ENCODE data around the gene ZNF516.

ZNF516 gene

DNA sequence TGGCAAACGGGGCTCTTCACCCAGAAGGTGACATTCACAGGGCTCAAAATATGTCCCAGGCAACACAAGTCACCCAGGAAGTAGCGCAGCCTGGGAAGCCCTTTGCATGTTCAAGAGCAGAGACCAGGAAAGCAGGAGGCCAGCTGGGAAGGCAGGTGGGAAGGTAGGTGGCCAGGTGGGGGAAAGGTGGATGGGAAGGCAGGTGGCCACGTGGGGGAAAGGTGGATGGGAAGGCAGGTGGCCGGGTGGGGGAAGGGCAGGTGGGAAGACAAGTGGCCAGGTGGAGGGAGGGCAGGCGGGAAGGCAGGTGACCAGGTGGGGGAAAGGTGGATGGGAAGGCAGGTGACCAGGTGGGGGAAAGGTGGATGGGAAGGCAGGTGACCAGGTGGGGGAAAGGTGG, 102.7 kb downstream of the ZNF516 start:
- DNase-seq: peak; percentile 16

DNA sequence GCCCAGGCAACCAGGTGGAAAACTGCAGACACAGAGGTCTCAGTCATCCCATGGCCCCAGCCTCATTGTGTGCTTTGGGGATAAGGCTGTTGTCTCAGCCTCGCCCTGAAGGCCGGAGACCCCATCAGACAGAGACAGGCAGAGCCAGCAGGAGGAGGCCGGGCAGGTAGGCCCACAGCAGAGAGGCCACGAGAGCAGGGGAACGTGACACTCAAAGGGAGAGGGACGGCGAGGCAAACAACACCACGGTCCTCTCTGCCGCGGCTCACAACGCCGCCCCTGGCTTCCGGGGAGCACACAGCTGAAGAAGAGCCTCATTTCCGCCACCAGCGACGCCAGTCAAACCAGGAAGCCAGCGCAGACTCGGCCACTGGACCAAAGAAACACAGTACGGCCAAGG, 103.3 kb downstream of the ZNF516 start:
- peak; percentile 27 for DNase-seq

DNA sequence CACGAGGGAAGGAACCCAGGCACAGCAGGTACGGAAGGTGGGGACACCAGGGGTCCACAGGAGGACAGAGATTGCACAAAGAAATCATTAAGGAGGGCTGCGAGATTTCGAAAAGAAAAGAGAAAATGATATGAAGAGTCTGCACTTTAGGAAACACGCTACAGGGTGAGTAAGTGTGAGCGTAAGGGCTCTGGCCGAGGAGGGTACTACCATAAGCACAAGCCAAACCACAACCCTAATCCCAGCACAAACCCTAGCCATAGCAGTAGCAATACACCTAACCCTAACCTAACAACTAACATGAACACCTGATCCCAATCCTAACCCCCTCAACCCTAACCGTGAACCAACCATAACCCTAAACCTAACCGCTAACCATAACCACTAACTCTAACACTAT, 104.0 kb downstream of the ZNF516 start:
- DNase-seq: peak; percentile 10

DNA sequence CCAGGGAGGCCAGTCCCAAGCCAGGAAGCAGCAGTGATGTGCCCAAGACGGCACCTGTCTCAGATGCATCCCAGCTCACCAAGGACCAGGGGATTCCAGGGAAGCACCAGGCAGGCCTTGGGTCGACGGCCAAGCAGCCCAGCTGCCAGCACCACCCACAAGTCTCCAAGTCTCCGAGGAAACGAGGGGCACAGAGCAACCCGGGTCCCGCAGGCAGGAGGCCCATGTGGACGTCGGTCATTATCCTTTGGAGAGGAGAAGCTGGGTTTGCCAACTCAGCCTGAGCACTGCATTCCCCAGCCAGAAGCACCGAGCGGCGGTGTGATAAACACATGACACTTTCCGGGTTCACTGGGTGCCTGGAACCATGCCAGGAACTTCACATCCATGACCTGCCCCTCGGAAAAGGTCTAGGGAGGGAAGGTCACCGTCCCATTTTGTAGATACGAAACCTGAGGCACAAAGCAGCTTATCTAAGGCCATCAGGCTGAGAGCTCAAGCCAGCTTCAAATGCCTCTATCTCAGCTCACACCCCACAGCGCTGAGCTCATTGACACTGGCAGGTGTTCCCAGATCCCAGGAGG, 104.5 kb downstream of the ZNF516 start:
- DNase-seq: peak; percentile 35

DNA sequence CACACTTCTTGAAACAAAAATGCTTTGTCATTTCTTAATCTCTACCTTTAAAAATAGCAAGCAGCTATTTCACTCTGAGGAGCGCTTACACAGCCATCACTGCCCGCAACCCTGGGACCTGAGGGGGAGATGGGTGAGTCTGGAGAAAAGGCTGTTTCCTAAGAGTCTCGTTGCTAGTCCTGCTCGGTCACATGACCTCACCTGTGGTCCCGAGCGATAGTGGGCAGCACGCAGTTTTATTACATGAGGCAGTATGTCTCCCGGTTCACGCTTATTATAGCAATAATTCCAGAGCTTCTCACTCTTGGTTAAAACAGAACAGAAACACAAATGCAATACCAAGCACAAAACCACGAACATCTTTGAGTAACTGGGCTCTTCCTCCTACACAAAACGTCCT, 105.3 kb downstream of the ZNF516 start:
- DNase-seq: peak; percentile 6

DNA sequence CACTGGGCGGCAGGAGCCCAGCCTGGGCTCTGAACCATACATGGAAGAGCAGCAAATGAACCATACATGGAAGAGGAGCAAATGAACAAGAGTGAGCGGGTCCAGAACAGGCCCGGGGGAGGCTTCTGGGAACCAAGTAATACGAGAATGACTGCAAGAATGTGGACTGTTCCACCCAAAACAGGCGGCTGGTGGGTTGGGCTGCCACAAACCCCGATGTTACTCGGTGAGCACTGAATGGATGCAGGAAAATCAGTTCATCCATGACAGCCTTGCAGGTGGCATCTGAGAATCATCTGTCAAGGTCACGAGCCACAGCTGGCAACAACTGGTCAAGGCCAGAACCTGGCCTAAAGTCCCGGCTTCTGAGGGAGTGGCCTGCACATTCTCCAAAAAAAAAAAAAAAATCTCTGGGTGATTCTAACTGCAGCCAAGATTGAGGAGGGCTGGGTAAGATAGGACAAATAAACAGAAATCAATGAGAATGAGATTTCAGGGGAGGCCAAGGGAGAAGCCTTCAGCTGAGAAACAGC, 106.1 kb downstream of the ZNF516 start:
- DNase-seq: peak; percentile 41

DNA sequence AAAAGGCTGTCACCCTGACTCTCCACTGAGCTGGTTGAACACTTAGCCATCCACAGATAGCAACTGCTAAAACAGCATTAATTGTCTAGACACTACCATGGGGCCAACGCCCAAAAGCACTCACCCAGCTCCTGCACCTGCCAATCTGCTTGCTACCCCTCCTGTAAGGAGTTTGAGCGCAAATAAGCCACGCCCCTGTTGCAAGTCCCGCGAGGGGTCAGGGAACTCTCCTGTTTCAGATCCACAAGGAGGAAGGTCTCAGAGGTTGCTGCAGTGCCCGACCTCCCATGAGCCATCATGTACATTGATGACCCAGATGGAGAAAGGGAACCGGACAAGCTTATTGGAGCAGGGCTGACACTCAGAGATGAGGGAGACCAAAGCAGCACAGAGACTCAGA, 106.8 kb downstream of the ZNF516 start:
- DNase-seq: peak; percentile 8

DNA sequence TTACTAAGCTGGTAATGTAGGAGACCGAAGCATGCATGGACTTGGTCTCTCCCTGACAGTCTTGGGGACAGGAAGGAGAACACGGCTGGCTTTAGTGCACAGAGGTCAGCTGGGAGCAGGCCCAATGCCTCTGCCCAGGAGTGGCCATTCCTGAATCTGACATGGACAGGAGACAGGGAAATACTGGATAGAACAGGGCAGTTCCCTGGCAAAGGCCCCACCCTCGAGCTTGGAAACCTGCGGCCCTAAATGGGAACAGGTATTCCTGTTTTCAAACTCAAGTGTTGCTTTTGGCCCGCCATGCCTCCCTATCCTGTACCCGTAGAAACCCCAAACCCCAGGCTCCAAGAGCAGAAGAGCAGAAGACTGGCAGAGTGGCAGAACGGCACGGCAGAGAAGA, 107.4 kb downstream of the ZNF516 start:
- peak; percentile 3 for DNase-seq

DNA sequence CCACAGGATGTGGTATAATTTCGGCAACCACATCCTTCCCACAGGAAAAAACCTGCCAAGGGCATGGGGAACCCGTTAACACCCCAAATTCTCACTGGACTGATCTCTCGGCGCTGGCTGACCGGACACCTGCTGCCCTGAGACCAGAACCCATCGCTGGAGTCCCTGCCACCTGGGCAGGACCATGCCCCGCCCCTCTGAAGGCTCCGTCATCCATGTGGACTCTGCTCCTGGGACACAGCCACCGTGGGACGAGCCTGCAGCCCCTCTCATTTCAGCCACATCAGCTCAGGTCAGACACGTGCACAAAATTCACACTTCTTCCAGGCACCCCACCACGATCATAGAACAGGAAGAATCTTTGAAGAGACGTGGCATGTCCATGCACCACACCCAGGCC, 108.2 kb downstream of the ZNF516 start:
- peak; percentile 24 for DNase-seq

DNA sequence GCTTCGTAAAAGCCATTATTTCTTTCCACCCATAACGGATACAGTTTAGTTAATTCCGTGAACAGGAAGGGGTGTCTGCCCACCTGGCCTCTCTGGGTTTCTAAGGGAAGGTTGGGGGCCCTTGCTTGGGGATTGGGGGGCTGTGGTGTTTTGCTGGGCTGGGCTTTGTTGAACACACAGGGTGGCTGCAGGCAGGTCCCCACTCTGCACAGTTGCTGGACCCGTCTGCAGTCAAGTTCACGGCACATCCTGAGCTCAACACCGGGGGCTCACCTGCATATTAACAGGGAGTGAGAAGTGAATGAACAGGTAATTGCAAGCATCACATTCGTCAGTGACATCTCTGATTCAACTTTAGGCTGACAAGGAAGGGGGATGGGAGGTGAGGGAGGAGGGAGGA, 109.0 kb downstream of the ZNF516 start:
- DNase-seq: peak; percentile 13

DNA sequence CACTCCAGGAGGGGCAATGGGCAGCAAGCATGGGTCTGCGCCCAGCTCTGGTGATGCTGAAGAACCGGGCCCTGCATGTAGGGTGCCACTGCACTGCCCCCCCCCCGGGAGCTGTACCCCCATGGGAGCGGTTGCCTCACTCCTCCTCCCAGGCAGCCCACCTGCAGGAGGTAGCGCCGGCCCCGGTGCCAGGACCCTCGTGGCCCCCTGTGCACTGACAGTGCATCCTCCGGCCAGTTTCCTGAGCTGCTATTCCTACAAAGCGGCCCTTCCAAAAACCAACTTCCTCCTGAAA, 109.4 kb downstream of the ZNF516 start:
- DNase-seq: peak; percentile 19

DNA sequence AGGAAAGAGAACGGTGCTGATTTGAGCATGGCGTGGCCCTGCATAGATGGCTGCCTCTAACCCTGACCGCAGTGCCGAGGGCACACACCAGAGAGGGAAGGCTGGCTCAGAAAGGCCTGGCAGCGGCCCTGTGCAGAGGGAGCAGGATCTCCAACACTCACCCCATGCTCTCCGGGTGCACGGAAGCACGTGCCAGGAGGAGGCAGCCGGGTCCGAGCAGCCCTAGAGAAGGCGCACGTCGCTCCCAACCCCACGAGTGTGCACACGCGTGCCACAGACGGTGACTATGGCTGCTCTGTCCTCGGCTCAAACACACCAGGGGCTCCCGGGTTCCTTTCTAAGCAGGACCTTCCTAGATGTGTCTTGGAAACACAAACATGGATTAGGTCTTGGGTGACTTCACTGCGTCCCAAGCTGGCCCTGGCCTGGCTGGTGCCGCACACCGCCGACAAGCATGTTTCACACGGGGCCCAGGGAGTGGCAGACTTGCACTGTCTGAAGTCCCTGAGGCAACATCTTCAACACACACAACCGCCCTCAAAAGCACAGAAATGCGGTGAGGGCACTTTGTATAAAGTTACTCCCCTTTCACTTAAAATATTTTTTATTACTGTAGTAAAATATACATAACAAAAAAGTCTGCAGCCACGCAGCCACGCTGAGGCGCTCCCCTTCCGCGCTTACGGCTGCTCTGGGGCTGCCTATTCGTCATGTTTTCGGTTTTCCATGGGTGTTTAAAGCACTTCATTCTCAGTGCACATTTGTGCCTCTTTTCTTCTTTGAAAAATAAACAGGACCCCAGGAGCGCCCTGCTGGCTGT, 110.0 kb downstream of the ZNF516 start:
- DNase-seq: peak; percentile 26

DNA sequence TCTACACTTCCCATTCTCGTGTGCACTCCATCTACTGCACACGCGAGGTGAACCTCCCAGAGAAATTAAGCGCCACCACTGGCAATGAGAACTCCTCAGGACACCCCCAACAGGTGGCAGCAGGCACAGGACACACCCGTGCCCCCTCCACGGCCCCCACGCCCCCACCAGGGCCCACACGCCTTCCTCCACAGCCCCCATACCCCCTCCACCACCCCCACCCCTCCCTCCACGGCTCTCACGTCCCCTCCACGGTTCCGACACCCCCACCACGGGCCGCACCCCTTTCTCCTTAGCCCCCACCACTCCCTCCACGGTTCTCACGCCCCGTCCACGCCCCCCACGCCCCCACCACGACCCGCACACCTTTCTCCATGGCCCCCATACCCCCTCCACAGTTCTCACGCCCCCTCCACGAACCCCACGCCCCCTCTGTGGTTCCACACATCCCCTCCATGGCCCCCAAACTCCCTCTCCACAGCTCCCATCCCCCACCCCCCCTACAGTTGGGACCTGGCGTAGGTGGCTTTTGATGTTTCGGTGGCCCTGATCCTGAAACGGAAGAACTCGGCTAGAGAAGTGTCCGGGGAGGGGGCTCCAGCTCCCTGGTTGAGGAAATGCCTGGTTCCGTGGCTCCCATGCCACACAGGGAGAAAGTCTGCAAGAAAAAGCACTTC, 110.8 kb downstream of the ZNF516 start:
- peak; percentile 32 for DNase-seq

DNA sequence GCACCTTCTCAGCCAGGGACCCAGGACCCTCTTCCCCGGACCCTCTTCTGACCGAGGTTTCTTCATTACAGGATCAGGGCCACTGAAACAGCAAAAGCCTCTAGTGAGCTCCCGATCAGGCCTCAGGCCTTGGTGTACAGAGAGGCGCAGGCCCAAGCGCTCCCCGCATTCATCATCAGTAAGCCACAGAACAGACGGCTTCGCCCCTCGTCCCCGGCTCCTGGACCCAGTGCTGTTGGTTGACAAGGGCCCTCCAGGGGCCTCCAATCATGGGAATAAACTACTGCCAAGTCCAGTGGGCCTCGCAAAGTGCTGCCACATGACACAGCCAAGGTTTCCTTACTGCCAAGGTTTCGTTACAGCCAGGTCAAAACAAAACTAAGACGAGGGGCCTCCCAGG, 111.4 kb downstream of the ZNF516 start:
- DNase-seq: peak; percentile 19

DNA sequence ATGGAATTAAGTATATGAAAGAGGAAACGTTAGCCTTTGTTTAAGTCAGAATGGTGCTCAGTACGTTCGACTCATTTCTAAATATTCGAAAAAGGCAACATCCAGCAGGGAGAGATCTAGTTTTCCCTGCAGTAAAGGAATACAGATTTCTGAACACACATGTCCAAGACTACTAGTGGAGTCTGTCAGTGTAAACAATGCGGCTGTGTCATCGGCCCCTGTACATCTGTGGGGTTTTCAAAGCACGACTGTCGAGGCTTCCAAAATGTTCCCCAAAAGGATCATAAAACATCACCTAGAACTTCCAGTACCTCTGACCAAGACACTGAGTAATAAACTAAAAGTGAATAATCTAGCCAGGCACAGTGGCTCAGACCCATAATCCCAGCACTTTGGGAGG, 112.8 kb downstream of the ZNF516 start:
- peak; percentile 15 for DNase-seq

DNA sequence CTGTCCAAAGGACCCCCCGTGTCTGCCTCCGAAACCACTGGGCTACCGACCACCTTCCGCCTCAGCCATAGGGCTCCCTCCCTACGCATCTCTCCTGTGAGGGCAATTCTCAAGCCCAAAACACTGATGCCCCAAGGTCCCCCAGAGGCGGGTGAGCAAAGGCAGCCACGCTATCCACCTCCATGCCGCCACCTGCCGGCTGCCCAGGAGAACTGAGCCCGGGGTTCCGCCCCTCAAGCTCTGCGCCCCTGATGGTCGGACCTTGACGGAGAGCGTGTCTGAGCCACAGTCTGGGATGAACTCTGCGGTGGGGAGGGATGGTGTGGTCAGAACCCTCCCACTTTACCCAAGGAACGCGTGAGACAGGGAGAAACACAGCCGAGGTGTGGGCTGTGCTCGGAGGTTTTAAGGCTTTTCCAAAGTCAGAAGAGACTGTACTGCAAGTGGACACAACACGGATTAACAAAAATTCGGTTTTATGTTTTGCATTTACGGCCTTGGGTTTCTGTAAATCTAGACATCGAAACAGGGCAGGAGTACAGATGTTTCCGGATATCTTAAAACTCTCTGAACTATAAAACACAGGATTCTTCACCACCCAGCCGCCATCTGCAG, 114.1 kb downstream of the ZNF516 start:
- peak; percentile 23 for DNase-seq

DNA sequence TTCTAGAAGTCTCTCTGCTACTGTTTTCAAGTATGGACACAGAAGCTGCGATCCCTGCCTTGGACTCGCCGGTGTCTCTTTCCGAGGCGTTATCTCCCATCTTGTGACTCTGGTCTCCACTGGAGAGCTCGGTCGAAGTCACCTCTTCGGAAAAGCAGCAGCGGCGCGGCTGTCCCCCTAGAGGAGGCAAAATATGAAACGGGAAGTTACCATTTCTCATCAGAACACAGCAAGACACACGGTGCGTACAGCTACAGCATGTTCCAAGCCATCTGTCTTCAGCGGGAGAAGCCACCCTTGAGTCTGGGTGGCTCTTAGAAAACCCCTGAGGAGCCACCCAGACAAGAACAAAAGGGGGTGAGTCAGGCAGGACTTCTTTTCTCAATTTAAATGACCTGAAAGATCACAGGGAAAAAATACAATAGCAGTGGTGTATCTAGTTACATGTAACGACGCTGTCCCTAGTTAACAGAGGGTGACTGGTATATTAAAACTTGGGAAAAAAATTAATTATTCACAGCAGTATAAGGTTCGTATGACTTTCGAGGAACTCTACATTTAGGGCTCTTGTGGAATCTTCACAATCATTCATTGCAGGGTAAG, 114.8 kb downstream of the ZNF516 start:
- peak; percentile 13 for DNase-seq

DNA sequence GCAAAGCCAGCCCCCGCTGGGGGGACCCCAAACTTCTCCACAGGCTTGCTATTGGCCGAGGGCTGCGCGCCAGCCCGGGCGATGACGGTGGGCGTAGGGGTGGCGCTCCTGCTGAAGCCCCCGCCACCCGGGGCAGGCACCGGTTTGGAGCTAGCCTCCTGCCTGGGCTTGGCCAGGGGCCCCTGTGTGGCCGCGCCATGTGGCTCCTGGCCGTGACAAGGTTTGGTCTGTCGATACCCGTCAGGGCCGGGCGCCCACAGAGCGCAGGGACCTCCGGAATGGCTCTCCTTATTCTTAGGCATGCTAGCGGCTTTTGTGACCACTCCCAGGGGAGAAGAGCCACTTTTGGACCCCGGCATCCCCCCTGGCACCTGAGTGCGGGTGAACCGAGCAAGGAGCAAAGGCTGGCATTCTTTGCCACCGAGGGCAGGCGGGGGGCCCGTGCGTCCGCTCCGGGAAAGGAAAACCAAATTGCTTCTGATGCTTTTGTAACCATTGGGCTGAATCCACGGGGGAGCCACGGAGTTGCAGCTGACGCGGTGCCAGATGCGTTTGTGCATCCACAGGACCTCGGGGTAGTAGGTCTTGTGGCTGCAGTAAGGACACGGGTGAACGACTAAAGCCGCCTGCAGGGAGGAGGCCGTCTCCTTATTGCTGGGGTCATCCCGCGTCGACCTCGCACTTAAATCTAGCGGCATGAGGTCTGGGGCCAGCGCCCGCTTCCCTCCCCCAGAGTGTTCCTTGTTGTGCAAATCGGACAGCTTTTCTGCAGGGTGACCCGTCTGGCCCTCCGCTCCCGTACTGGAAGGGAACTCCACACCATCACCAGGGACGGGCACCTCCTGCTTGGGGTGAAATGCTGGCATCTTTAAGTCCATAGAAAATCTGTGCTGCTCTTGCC, 115.6 kb downstream of the ZNF516 start:
- peak; percentile 26 for DNase-seq

DNA sequence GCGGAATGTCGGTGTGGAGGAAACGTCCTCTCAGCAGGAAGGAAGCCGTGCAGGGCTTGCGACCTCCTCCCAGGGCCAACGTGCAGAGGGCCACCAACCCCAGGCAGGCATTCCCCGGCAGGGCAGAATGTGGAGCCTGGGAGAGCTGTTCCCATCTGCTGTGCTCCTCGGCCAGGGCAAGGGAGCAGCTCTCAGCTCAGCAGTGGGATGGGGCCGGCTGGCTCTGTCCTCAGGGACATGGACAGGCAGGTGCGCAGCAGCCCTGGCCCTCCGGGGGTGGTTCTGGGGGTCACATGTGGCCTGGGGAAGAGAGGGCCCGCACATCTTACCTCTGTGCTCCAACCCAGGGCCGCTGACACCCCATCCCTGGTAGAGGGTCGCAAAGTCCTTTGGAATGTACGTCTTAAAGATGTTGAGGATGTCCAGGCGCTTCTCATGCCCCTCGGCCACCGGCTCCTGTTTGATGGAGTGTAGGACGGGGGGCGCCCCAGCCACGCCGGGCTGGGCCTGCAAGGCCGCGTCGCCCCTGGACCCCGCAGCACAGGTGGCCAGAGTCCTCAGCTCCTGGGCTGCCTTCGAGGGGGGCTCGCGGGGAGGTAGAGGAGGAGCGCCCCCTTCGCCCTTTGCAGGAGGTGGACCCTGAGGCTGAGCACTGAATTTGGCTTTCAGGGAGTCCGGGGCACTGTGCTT, 116.4 kb downstream of the ZNF516 start:
- peak; percentile 22 for DNase-seq

DNA sequence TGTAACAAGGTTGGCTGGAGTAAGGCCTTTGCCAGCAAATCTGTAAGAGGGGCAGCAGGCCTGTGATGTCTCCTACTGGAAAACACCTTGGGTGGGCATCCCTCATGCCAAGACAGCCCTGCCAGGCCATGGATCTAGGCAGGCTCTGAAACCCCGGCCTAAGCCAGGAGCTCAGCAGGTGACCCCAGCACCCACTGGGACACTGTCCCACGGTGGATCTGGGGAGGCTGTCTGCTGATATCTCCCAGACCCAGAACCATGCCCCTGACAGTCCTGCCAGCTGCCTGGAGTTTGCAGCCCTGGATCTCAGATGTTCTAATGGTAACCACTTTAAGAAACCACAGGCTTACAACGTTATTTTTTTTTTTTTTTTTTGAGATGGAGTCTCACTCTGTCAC, 117.7 kb downstream of the ZNF516 start:
- peak; percentile 22 for DNase-seq

DNA sequence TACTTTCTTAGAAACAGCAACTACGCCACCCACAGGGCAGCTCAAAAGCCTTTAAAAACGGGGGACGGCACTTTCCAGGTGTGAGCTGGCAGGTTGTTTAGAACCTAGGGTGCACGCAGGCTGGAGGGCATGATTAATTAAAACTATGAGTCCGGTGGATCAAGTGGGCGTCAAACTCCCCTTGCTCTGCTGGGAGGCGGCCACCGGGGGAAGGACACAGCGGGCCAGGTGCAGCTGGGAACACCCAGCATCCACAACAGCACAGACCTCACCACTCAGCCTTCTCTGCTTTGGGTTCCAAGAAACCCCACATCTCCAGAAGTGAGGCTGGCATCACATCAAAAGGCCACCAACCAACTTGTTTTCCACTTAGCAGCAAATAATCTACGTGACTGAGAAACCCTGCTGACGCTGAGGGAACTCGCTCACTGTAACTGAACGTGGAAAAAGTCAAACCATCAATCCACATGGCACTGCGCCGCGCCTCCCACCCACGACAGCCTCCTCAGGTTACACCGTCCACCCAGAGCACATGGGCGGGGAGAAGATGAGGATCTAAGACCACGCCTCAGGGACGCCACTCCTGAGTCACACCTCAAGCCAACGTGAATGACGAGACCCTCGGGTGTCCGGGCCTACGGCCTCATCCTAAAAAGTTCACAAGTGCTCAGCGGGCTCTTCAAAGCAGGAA, 118.2 kb downstream of the ZNF516 start:
- peak; percentile 16 for DNase-seq

Measured in left hindlimb (tissue), 1 donor.